ENCODE measurements around the gene SLC1A1.
"Not testable (repeated sequence)": the region's sequence is repeated elsewhere in the genome, so short reads cannot be mapped to it uniquely, and the experiment has no call there.

SLC1A1 gene

GRCh38 chr9:4540425-4540824 lies 50.2 kb downstream of the SLC1A1 start:
- no peak for DNase-seq (ENCODE audit: low read depth in 2 of 3, low spot score in 1 of 3)

- DNase-seq (ENCODE audit: low read depth in 2 of 3, low spot score in 1 of 3): no peak
Observed at GRCh38 chr9:4541281-4541680, 51.0 kb downstream of the SLC1A1 start.

- DNase-seq (ENCODE audit: low read depth in 2 of 3, low spot score in 1 of 3): no peak
Observed at GRCh38 chr9:4541856-4542255, 51.6 kb downstream of the SLC1A1 start.

GRCh38 chr9:4544714-4545113 lies 54.4 kb downstream of the SLC1A1 start:
- not testable (repeated sequence) for DNase-seq (ENCODE audit: low read depth in 2 of 3, low spot score in 1 of 3)

- no peak for DNase-seq (ENCODE audit: low read depth in 2 of 3, low spot score in 1 of 3)
Observed at GRCh38 chr9:4547016-4547415, 56.7 kb downstream of the SLC1A1 start.

GRCh38 chr9:4548811-4549725 lies 58.8 kb downstream of the SLC1A1 start:
- no peak for DNase-seq (ENCODE audit: low read depth in 2 of 3, low spot score in 1 of 3)

GRCh38 chr9:4549751-4550295 lies 59.6 kb downstream of the SLC1A1 start:
- DNase-seq (ENCODE audit: low read depth in 2 of 3, low spot score in 1 of 3): no peak

- no peak for DNase-seq (ENCODE audit: low read depth in 2 of 3, low spot score in 1 of 3)
Observed at GRCh38 chr9:4550777-4551484, 60.7 kb downstream of the SLC1A1 start.

GRCh38 chr9:4553951-4554381 lies 63.7 kb downstream of the SLC1A1 start:
- DNase-seq (ENCODE audit: low read depth in 2 of 3, low spot score in 1 of 3): no peak

GRCh38 chr9:4555236-4555635 lies 65.0 kb downstream of the SLC1A1 start:
- DNase-seq (ENCODE audit: low read depth in 2 of 3, low spot score in 1 of 3): no peak

GRCh38 chr9:4558371-4558998 lies 68.2 kb downstream of the SLC1A1 start:
- DNase-seq (ENCODE audit: low read depth in 2 of 3, low spot score in 1 of 3): no peak

- no peak for DNase-seq (ENCODE audit: low read depth in 2 of 3, low spot score in 1 of 3)
Observed at GRCh38 chr9:4559261-4560182, 69.3 kb downstream of the SLC1A1 start.

- DNase-seq (ENCODE audit: low read depth in 2 of 3, low spot score in 1 of 3): no peak
Observed at GRCh38 chr9:4563105-4563504, 72.8 kb downstream of the SLC1A1 start.

GRCh38 chr9:4566806-4567205 lies 76.5 kb downstream of the SLC1A1 start:
- DNase-seq (ENCODE audit: low read depth in 2 of 3, low spot score in 1 of 3): no peak

GRCh38 chr9:4567601-4568000 lies 77.3 kb downstream of the SLC1A1 start:
- no peak for DNase-seq (ENCODE audit: low read depth in 2 of 3, low spot score in 1 of 3)

- DNase-seq (ENCODE audit: low read depth in 2 of 3, low spot score in 1 of 3): no peak
Observed at GRCh38 chr9:4569101-4569500, 78.8 kb downstream of the SLC1A1 start.

- no peak for DNase-seq (ENCODE audit: low read depth in 2 of 3, low spot score in 1 of 3)
Observed at GRCh38 chr9:4572184-4572826, 82.0 kb downstream of the SLC1A1 start.

- no peak for DNase-seq (ENCODE audit: low read depth in 2 of 3, low spot score in 1 of 3)
Observed at GRCh38 chr9:4573176-4573575, 82.9 kb downstream of the SLC1A1 start.

GRCh38 chr9:4573634-4574389 lies 83.5 kb downstream of the SLC1A1 start:
- no peak for DNase-seq (ENCODE audit: low read depth in 2 of 3, low spot score in 1 of 3)

All from stimulated activated CD4-positive, alpha-beta T cell treated with anti-CD3 and anti-CD28 coated beads, Interleukin-12 subunit alpha, Interleukin-12 subunit beta, amount 100 ng/mL, for 48 hours (primary cell).